Mucosa of stomach (tissue), 1 donor: ENCODE measurements around the gene CD177.
"Not testable (repeated sequence)": the region's sequence is repeated elsewhere in the genome, so short reads cannot be mapped to it uniquely, and the experiment has no call there.

ENCODE experiments used
- H3K27me3 ChIP-seq: one replicate; pipeline ENCODE4 v1.7.0; 2013; ENCODE audit warnings: mild to moderate bottlenecking, low read length; ENCODE audit not compliant: control insufficient read depth, insufficient read depth
- H3K36me3 ChIP-seq: one replicate; pipeline ENCODE4 v1.7.0; 2013; ENCODE audit warnings: low read length; ENCODE audit not compliant: control insufficient read depth, insufficient read depth
- H3K4me1 ChIP-seq: one replicate; pipeline ENCODE4 v1.7.0; 2013; ENCODE audit warnings: mild to moderate bottlenecking, low read length; ENCODE audit not compliant: control insufficient read depth, insufficient read depth
- H3K4me3 ChIP-seq: one replicate; pipeline ENCODE4 v1.7.0; 2013; ENCODE audit warnings: low read length
- H3K9ac ChIP-seq: one replicate; pipeline ENCODE4 v1.7.0; 2013; ENCODE audit warnings: mild to moderate bottlenecking, low read length, moderate library complexity
- H3K9me3 ChIP-seq: one replicate; pipeline ENCODE4 v1.7.0; 2013; ENCODE audit warnings: mild to moderate bottlenecking, low read length, moderate library complexity; ENCODE audit not compliant: control insufficient read depth
- donor health status: Pancreatic carcinoma.

CD177 gene

GRCh38 chr19:43367822-43368221 lies 14.3 kb downstream of the CD177 start:
- peaks cover 11% of the 10 kb centered on the region for H3K4me1 ChIP-seq
- H3K9ac ChIP-seq = no peak overlapping the region
- no peaks in the 10 kb centered on the region for H3K9me3 ChIP-seq
- no peak overlapping the region for H3K4me3 ChIP-seq
- peaks cover 2% of the 10 kb centered on the region for H3K27me3 ChIP-seq
- no peaks in the 10 kb centered on the region for H3K36me3 ChIP-seq

GRCh38 chr19:43368897-43369296 lies 15.4 kb downstream of the CD177 start:
- H3K4me1 ChIP-seq = peaks cover 11% of the 10 kb centered on the region
- H3K4me3 ChIP-seq, H3K9me3 ChIP-seq, H3K27me3 ChIP-seq, H3K36me3 ChIP-seq, H3K9ac ChIP-seq: not testable (repeated sequence)

GRCh38 chr19:43371909-43372308 lies 18.4 kb downstream of the CD177 start:
- Histone ChIP-seq H3K9ac (no peak overlapping the region), H3K4me1 (peaks cover 11% of the 10 kb centered on the region)

GRCh38 chr19:43372462-43372861 lies 19.0 kb downstream of the CD177 start:
- Histone ChIP-seq H3K9me3 (no peaks in the 10 kb centered on the region), H3K4me1 (peaks cover 11% of the 10 kb centered on the region), H3K4me3 (no peak overlapping the region), H3K36me3 (no peaks in the 10 kb centered on the region), H3K27me3 (peaks cover 2% of the 10 kb centered on the region), H3K9ac (no peak overlapping the region)

More at GRCh38 chr19:43371909-43372308, 18.4 kb downstream of the CD177 start:
- peaks cover 2% of the 10 kb centered on the region for H3K27me3 ChIP-seq
- no peaks in the 10 kb centered on the region for H3K9me3 ChIP-seq
- H3K4me3 ChIP-seq = no peak overlapping the region
- H3K36me3 ChIP-seq = no peaks in the 10 kb centered on the region

GRCh38 chr19:43377624-43378023 lies 24.1 kb downstream of the CD177 start:
- not testable (repeated sequence) for H3K4me3 ChIP-seq, H3K9me3 ChIP-seq, H3K36me3 ChIP-seq, H3K27me3 ChIP-seq, H3K9ac ChIP-seq
- H3K4me1 ChIP-seq = peaks cover 15% of the 10 kb centered on the region

GRCh38 chr19:43380008-43380407 lies 26.5 kb downstream of the CD177 start:
- Histone ChIP-seq H3K9me3 (no peaks in the 10 kb centered on the region), H3K27me3 (no peaks in the 10 kb centered on the region), H3K36me3 (no peaks in the 10 kb centered on the region), H3K9ac (no peak overlapping the region), H3K4me3 (no peak overlapping the region), H3K4me1 (peaks cover 15% of the 10 kb centered on the region)

GRCh38 chr19:43380771-43381386 lies 27.4 kb downstream of the CD177 start:
- Histone ChIP-seq H3K9me3 (no peaks in the 10 kb centered on the region), H3K9ac (no peak overlapping the region), H3K4me3 (no peak overlapping the region), H3K27me3 (no peaks in the 10 kb centered on the region), H3K4me1 (peaks cover 15% of the 10 kb centered on the region), H3K36me3 (no peaks in the 10 kb centered on the region)

- H3K36me3 ChIP-seq, H3K9ac ChIP-seq: not testable (repeated sequence)
- H3K4me1 ChIP-seq = peaks cover 15% of the 10 kb centered on the region
Observed at GRCh38 chr19:43382586-43383216, 29.2 kb downstream of the CD177 start.

GRCh38 chr19:43383254-43383653 lies 29.8 kb downstream of the CD177 start:
- not testable (repeated sequence) for H3K4me3 ChIP-seq, H3K9ac ChIP-seq, H3K27me3 ChIP-seq, H3K36me3 ChIP-seq, H3K9me3 ChIP-seq
- H3K4me1 ChIP-seq = peaks cover 15% of the 10 kb centered on the region

More at GRCh38 chr19:43382586-43383216, 29.2 kb downstream of the CD177 start:
- H3K4me3 ChIP-seq, H3K27me3 ChIP-seq, H3K9me3 ChIP-seq: not testable (repeated sequence)

- not testable (repeated sequence) for H3K9ac ChIP-seq, H3K27me3 ChIP-seq, H3K4me3 ChIP-seq, H3K36me3 ChIP-seq, H3K9me3 ChIP-seq
- H3K4me1 ChIP-seq = peaks cover 15% of the 10 kb centered on the region
Observed at GRCh38 chr19:43383759-43384158, 30.3 kb downstream of the CD177 start.

- H3K4me1 ChIP-seq, H3K9ac ChIP-seq, H3K9me3 ChIP-seq, H3K27me3 ChIP-seq, H3K4me3 ChIP-seq, H3K36me3 ChIP-seq: not testable (repeated sequence)
Observed at GRCh38 chr19:43390903-43391551, 37.5 kb downstream of the CD177 start.

- not testable (repeated sequence) for H3K27me3 ChIP-seq, H3K4me1 ChIP-seq, H3K36me3 ChIP-seq, H3K9me3 ChIP-seq, H3K4me3 ChIP-seq, H3K9ac ChIP-seq
Observed at GRCh38 chr19:43391552-43391935, 38.1 kb downstream of the CD177 start.
